HEK293 (cell line): ENCODE data around the gene TDRD3.

Source experiments
- CTCF ChIA-PET: fragments of 350-600 bp; formaldehyde crosslinking; extraction: SDS; loops from one replicate; lab custom pipeline; 2021; ENCODE audit warnings: antibody characterized with exemption; lab: Yijun Ruan, JAX
- POLR2A ChIA-PET: fragments of 300-600 bp; formaldehyde crosslinking; extraction: SDS; loops from one replicate; lab custom pipeline; 2020; ENCODE audit warnings: antibody characterized with exemption, inconsistent platforms; lab: Yijun Ruan, JAX
- H3K27ac ChIP-seq: fragments of 200-500 bp; sonication (Bioruptor generic); 2 replicates; pipeline ENCODE4 v1.5.1; 2014; ENCODE audit warnings: low read depth, low read length, control low read depth, inconsistent platforms; ENCODE audit errors: extremely low read depth
- H3K36me3 ChIP-seq, 2 experiments: fragments of 200-500 bp in 1 of 2; sonication (Bioruptor generic) in 1 of 2; 1 replicate in 1 of 2; 2 replicates in 1 of 2; pipeline ENCODE4 v1.5.1; 2014 to 2017; ENCODE audit warnings: inconsistent platforms in 2 of 2, low read length in 2 of 2; ENCODE audit not compliant: control insufficient read depth in 2 of 2, insufficient read depth in 1 of 2
- H3K4me1 ChIP-seq: fragments of 200-500 bp; sonication (Bioruptor generic); 2 replicates; pipeline ENCODE4 v1.5.1; 2014; ENCODE audit warnings: mild to moderate bottlenecking, low read length, inconsistent platforms; ENCODE audit not compliant: control insufficient read depth, insufficient read depth
- H3K4me3 ChIP-seq: 2 replicates; pipeline ENCODE4 v1.5.1; 2011; ENCODE audit warnings: low read depth, mild to moderate bottlenecking, control low read depth, low read length, moderate library complexity
- H3K9me3 ChIP-seq: fragments of 200-500 bp; sonication (Bioruptor generic); 2 replicates; pipeline ENCODE4 v1.5.1; 2014; ENCODE audit warnings: low read depth, low read length, inconsistent platforms; ENCODE audit not compliant: control insufficient read depth, insufficient read depth
- BCL11B ChIP-seq: fragments of 450-650 bp; formaldehyde crosslinking; IDR thresholded peaks from 2 replicates; pipeline ENCODE4 v1.5.1; 2016; ENCODE audit warnings: low read depth, missing biosample characterization, missing genetic modification characterization
- HOXA7 ChIP-seq: sonication (generic); formaldehyde crosslinking; IDR thresholded peaks from 2 replicates; pipeline ENCODE4 v1.8.1; 2022; ENCODE audit warnings: missing genetic modification reagents, borderline replicate concordance
- HOXC10 ChIP-seq: sonication (generic); formaldehyde crosslinking; IDR thresholded peaks from 2 replicates; pipeline ENCODE4 v1.8.1; 2023; ENCODE audit warnings: mild to moderate bottlenecking, missing genetic modification reagents
- ZFP37 ChIP-seq: fragments of 450-650 bp; formaldehyde crosslinking; IDR thresholded peaks from 2 replicates; pipeline ENCODE4 v1.5.1; 2016; ENCODE audit warnings: missing biosample characterization, missing genetic modification characterization
- ZNF112 ChIP-seq: fragments of 450-650 bp; formaldehyde crosslinking; IDR thresholded peaks from 2 replicates; pipeline ENCODE4 v1.5.0; 2017; ENCODE audit warnings: missing biosample characterization, missing genetic modification characterization
- ZNF157 ChIP-seq: fragments of 450-650 bp; formaldehyde crosslinking; IDR thresholded peaks from 2 replicates; pipeline ENCODE4 v1.5.1; 2016; ENCODE audit warnings: missing biosample characterization, missing genetic modification characterization
- ZNF202 ChIP-seq: fragments of 450-650 bp; formaldehyde crosslinking; IDR thresholded peaks from 2 replicates; pipeline ENCODE4 v1.5.1; 2016; ENCODE audit warnings: missing biosample characterization, missing genetic modification characterization, borderline replicate concordance
- ZNF248 ChIP-seq: fragments of 450-650 bp; formaldehyde crosslinking; IDR thresholded peaks from 2 replicates; pipeline ENCODE4 v1.5.1; 2017; ENCODE audit warnings: missing biosample characterization, missing genetic modification characterization
- ZNF274 ChIP-seq, 2 experiments: fragments of 200-500 bp in 1 of 2; fragments of 450-650 bp in 1 of 2; sonication (Bioruptor generic) in 1 of 2; formaldehyde crosslinking in 1 of 2; IDR thresholded peaks; 2 replicates each; pipeline versions ENCODE4 v1.5.1 to v1.6.1; 2014 to 2016; ENCODE audit warnings: borderline replicate concordance in 1 of 2, inconsistent platforms in 1 of 2, low read length in 1 of 2, missing biosample characterization in 1 of 2, missing genetic modification characterization in 1 of 2
- ZNF341 ChIP-seq: fragments of 450-650 bp; formaldehyde crosslinking; IDR thresholded peaks from 2 replicates; pipeline ENCODE4; 2016; ENCODE audit warnings: low read depth, missing biosample characterization, missing genetic modification characterization
- ZNF416 ChIP-seq: fragments of 450-650 bp; formaldehyde crosslinking; IDR thresholded peaks from 2 replicates; pipeline ENCODE4 v1.5.1; 2016; ENCODE audit warnings: missing biosample characterization, missing genetic modification characterization
- ZNF514 ChIP-seq: fragments of 450-650 bp; formaldehyde crosslinking; IDR thresholded peaks from 2 replicates; pipeline ENCODE4 v1.5.1; 2016; ENCODE audit warnings: missing biosample characterization, missing genetic modification characterization
- ZNF521 ChIP-seq: fragments of 450-650 bp; formaldehyde crosslinking; IDR thresholded peaks from 2 replicates; pipeline ENCODE4 v1.5.1; 2017; ENCODE audit warnings: missing biosample characterization, mild to moderate bottlenecking, missing genetic modification characterization
- ZNF558 ChIP-seq: fragments of 450-650 bp; formaldehyde crosslinking; IDR thresholded peaks from 2 replicates; pipeline ENCODE4 v1.5.1; 2016; ENCODE audit warnings: missing biosample characterization, missing genetic modification characterization
- ZNF585B ChIP-seq: fragments of 450-650 bp; formaldehyde crosslinking; IDR thresholded peaks from 2 replicates; pipeline ENCODE4 v1.5.1; 2016; ENCODE audit warnings: missing biosample characterization, missing genetic modification characterization
- ZNF596 ChIP-seq: fragments of 450-650 bp; IDR thresholded peaks from 2 replicates; pipeline ENCODE4 v1.5.0; 2018; ENCODE audit warnings: missing biosample characterization, mild to moderate bottlenecking, missing genetic modification characterization, moderate library complexity
- ZNF629 ChIP-seq: fragments of 450-650 bp; formaldehyde crosslinking; IDR thresholded peaks from 2 replicates; pipeline ENCODE4 v1.5.1; 2017; ENCODE audit warnings: missing biosample characterization, missing genetic modification characterization
- ZNF654 ChIP-seq: fragments of 450-650 bp; formaldehyde crosslinking; IDR thresholded peaks from 2 replicates; pipeline ENCODE4 v1.5.1; 2016; ENCODE audit warnings: low read depth, missing biosample characterization, missing genetic modification characterization
- ZNF660 ChIP-seq: fragments of 450-650 bp; IDR thresholded peaks from 2 replicates; pipeline ENCODE4 v1.5.1; 2018; ENCODE audit warnings: missing biosample characterization, mild to moderate bottlenecking, missing genetic modification characterization
- ZNF670 ChIP-seq: fragments of 450-650 bp; formaldehyde crosslinking; IDR thresholded peaks from 2 replicates; pipeline ENCODE4 v1.5.1; 2016; ENCODE audit warnings: missing biosample characterization, missing genetic modification characterization, low read depth
- ZNF677 ChIP-seq: fragments of 450-650 bp; IDR thresholded peaks from 2 replicates; pipeline ENCODE4 v1.5.0; 2018; ENCODE audit warnings: missing biosample characterization, mild to moderate bottlenecking, missing genetic modification characterization, moderate library complexity
- TF ChIP-seq, protein P1 (sequence below): fragments of 450-650 bp; formaldehyde crosslinking; IDR thresholded peaks from 2 replicates; pipeline ENCODE4 v1.5.0; 2017; ENCODE audit warnings: missing biosample characterization, missing genetic modification characterization, borderline replicate concordance
- TF ChIP-seq, protein P2 (sequence below): fragments of 450-650 bp; formaldehyde crosslinking; IDR thresholded peaks from 2 replicates; pipeline ENCODE4 v1.5.1; 2016; ENCODE audit warnings: missing biosample characterization, missing genetic modification characterization
- TF ChIP-seq, protein P3 (sequence below): fragments of 450-650 bp; formaldehyde crosslinking; IDR thresholded peaks from 2 replicates; pipeline ENCODE4 v1.5.1; 2016; ENCODE audit warnings: missing biosample characterization, missing genetic modification characterization, low read depth
- TF ChIP-seq, protein P4 (sequence below): fragments of 450-650 bp; formaldehyde crosslinking; IDR thresholded peaks from 2 replicates; pipeline ENCODE4 v1.5.1; 2016; ENCODE audit warnings: missing biosample characterization, missing genetic modification characterization

Gene TDRD3

DNA sequence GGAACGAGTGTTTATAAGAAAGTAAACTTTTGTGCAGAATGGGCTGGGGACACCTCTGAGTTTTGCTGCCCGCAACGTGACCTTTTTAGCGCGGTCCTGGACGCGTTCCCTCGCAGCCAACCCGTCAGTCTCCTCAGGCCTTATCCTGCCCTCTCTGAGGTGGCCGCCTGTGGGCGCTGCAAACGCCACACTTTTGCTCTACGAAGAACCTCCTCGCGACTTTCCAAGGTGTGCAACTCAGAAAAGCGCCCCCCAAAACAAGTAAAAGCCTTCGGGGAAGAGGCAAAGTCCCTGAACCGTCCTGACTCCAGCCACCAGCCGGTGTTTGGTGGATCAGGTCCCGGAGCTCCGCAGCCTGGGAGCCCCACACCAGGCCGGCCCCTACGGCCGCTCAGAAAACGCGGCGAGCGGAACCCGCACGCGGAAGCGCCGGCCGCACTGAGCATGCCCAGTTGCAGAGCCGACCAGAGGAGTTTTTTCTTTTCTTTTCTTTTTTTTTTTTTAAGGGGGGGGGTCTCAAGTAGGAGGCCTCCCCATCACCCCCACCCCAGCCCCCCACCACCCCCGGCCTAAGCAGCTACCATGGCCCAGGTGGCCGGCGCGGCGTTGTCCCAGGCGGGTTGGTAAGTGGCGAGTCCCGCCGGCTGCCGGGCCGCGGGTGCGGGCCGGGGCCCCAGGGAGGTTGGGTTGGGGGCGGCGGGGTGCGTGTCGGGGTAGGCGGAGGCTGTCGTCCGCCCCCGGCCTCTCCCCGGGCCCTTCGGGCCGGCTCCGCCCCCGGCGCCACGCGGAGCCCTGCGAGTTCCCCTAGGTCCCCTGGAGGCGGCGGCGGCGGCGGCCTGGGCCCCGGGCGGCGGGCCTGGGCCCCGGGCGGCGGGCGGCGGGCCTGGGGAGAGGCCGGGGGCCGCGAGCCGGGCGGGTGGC is at the start of gene TDRD3 (continued):
- TF ChIP-seq ZNF596 (tag by site-specific recombination) (no peak), ZNF341 (tag by site-specific recombination) (peak; percentile 45), ZNF585B (tag by site-specific recombination) (no peak), ZNF274 (IDR thresholded peaks at IDR 0.05; ENCODE audit: low read length) (no peak), ZNF274 (tag by site-specific recombination; IDR thresholded peaks at IDR 0.05; ENCODE audit: borderline replicate concordance) (no peak), ZNF157 (tag by site-specific recombination) (no peak), BCL11B (tag by site-specific recombination) (peak; percentile 32; the same call in 1 of the 2 replicates), ZFP37 (tag by site-specific recombination) (no peak; the same call in none of the 2 replicates), ZNF629 (tag by site-specific recombination) (0 out of 2 replicates have a peak, but pooled peaks have one; percentile 43)

DNA sequence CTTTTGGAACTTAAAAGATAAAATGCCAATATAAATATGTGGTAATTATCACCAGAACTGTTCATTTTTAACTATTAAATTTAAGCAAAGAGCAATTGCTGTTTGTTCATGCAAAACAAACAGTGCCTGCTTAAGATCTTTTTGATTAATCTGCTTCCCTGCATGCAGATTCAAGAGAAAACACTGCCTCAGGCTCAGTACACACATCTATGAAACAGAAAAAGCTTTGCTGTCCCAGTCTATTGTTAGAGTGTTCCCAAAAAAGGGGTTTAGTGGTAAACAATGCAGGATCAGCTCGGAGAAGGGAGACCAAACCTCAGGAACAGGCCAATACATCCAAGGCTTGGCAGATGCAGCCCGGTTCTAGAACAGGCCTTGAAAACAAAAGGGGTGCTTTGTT is 49.3 kb upstream of the TDRD3 start:
- Histone ChIP-seq H3K27ac (no peak overlapping the region), H3K4me3 (no peak overlapping the region), H3K4me1 (no peaks in the 10 kb centered on the region), H3K9me3 (no peaks in the 10 kb centered on the region), H3K36me3 (no peaks in the 10 kb centered on the region)
- TF ChIP-seq ZNF654 (tag by site-specific recombination) (no peak), ZNF341 (tag by site-specific recombination) (no peak), ZNF248 (no peak), HOXA7 (CRISPR knock-in tag) (no peak), ZNF521 (tag by site-specific recombination) (no peak), ZNF677 (no peak), HOXC10 (CRISPR knock-in tag) (no peak), ZNF558 (tag by site-specific recombination) (no peak)
- TF ChIP-seq, protein P1, sequence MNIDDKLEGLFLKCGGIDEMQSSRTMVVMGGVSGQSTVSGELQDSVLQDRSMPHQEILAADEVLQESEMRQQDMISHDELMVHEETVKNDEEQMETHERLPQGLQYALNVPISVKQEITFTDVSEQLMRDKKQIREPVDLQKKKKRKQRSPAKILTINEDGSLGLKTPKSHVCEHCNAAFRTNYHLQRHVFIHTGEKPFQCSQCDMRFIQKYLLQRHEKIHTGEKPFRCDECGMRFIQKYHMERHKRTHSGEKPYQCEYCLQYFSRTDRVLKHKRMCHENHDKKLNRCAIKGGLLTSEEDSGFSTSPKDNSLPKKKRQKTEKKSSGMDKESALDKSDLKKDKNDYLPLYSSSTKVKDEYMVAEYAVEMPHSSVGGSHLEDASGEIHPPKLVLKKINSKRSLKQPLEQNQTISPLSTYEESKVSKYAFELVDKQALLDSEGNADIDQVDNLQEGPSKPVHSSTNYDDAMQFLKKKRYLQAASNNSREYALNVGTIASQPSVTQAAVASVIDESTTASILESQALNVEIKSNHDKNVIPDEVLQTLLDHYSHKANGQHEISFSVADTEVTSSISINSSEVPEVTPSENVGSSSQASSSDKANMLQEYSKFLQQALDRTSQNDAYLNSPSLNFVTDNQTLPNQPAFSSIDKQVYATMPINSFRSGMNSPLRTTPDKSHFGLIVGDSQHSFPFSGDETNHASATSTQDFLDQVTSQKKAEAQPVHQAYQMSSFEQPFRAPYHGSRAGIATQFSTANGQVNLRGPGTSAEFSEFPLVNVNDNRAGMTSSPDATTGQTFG (tag by site-specific recombination), result no peak
- ChIA-PET POLR2A (no interaction called here), CTCF (interaction anchor here (2.5 kb wide), 1 partner anchor 18 kb away, joined by 10 read pairs; no protein-coding TSS in a partner anchor)

DNA sequence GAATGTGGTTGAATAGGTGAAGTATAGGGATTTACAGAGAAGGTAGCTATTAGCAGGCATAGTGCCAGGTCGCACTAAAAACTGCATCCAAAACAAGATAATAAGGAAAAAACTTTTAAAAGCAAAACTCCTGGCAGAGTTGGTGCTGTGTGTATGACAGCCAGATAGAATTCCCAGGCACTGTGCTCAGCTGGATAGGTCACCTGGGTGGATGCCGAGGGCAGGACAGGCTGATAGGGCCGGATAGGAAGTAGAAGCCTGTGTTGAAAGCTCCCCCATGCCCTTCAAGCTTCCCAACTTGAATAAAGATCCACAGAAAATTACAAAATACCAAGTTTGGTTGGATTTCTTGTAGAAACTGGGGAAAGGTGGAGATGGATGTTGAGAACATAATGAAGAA is 48.9 kb upstream of the TDRD3 start:
- H3K36me3 ChIP-seq, result no peaks in the 10 kb centered on the region
- H3K4me1 ChIP-seq, result no peaks in the 10 kb centered on the region
- no peak overlapping the region for H3K4me3 ChIP-seq
- ChIA-PET CTCF (interaction anchor here (2.5 kb wide), 1 partner anchor 18 kb away, joined by 10 read pairs; no protein-coding TSS in a partner anchor), POLR2A (no interaction called here)
- H3K27ac ChIP-seq, result no peak overlapping the region
- H3K9me3 ChIP-seq, result no peaks in the 10 kb centered on the region
- TF ChIP-seq ZNF670 (tag by site-specific recombination), result no peak
- TF ChIP-seq BCL11B (tag by site-specific recombination), result no peak
- no peak for TF ChIP-seq ZNF660 (tag by site-specific recombination)
- no peak for TF ChIP-seq ZNF416 (tag by site-specific recombination)
- TF ChIP-seq ZNF202 (tag by site-specific recombination), result no peak
- TF ChIP-seq, protein P2, sequence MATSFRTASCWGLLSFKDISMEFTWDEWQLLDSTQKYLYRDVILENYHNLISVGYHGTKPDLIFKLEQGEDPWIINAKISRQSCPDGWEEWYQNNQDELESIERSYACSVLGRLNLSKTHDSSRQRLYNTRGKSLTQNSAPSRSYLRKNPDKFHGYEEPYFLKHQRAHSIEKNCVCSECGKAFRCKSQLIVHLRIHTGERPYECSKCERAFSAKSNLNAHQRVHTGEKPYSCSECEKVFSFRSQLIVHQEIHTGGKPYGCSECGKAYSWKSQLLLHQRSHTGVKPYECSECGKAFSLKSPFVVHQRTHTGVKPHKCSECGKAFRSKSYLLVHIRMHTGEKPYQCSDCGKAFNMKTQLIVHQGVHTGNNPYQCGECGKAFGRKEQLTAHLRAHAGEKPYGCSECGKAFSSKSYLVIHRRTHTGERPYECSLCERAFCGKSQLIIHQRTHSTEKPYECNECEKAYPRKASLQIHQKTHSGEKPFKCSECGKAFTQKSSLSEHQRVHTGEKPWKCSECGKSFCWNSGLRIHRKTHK, result no peak
- TF ChIP-seq, protein P3, sequence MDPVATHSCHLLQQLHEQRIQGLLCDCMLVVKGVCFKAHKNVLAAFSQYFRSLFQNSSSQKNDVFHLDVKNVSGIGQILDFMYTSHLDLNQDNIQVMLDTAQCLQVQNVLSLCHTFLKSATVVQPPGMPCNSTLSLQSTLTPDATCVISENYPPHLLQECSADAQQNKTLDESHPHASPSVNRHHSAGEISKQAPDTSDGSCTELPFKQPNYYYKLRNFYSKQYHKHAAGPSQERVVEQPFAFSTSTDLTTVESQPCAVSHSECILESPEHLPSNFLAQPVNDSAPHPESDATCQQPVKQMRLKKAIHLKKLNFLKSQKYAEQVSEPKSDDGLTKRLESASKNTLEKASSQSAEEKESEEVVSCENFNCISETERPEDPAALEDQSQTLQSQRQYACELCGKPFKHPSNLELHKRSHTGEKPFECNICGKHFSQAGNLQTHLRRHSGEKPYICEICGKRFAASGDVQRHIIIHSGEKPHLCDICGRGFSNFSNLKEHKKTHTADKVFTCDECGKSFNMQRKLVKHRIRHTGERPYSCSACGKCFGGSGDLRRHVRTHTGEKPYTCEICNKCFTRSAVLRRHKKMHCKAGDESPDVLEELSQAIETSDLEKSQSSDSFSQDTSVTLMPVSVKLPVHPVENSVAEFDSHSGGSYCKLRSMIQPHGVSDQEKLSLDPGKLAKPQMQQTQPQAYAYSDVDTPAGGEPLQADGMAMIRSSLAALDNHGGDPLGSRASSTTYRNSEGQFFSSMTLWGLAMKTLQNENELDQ (tag by site-specific recombination), result no peak
- TF ChIP-seq ZNF112 (tag by site-specific recombination), result no peak
- TF ChIP-seq ZNF514, result no peak
- TF ChIP-seq, protein P4, sequence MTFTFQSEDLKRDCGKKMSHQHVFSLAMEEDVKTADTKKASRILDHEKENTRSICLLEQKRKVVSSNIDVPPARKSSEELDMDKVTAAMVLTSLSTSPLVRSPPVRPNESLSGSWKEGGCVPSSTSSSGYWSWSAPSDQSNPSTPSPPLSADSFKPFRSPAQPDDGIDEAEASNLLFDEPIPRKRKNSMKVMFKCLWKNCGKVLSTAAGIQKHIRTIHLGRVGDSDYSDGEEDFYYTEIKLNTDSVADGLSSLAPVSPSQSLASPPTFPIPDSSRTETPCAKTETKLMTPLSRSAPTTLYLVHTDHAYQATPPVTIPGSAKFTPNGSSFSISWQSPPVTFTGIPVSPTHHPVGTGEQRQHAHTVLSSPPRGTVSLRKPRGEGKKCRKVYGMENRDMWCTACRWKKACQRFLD (tag by site-specific recombination), result no peak
